Inflammatory macrophage treated with lipopolysaccharide for 4 hours (primary cell): ENCODE data around the gene WDR11.
A peak's percentile ranks its signal among the peaks of the same experiment; 100 is the strongest.

Experiments used
- DNase-seq: peaks from one replicate; pipeline ENCODE4 v3.0.0-alpha.2; 2020

WDR11 gene, protein sequence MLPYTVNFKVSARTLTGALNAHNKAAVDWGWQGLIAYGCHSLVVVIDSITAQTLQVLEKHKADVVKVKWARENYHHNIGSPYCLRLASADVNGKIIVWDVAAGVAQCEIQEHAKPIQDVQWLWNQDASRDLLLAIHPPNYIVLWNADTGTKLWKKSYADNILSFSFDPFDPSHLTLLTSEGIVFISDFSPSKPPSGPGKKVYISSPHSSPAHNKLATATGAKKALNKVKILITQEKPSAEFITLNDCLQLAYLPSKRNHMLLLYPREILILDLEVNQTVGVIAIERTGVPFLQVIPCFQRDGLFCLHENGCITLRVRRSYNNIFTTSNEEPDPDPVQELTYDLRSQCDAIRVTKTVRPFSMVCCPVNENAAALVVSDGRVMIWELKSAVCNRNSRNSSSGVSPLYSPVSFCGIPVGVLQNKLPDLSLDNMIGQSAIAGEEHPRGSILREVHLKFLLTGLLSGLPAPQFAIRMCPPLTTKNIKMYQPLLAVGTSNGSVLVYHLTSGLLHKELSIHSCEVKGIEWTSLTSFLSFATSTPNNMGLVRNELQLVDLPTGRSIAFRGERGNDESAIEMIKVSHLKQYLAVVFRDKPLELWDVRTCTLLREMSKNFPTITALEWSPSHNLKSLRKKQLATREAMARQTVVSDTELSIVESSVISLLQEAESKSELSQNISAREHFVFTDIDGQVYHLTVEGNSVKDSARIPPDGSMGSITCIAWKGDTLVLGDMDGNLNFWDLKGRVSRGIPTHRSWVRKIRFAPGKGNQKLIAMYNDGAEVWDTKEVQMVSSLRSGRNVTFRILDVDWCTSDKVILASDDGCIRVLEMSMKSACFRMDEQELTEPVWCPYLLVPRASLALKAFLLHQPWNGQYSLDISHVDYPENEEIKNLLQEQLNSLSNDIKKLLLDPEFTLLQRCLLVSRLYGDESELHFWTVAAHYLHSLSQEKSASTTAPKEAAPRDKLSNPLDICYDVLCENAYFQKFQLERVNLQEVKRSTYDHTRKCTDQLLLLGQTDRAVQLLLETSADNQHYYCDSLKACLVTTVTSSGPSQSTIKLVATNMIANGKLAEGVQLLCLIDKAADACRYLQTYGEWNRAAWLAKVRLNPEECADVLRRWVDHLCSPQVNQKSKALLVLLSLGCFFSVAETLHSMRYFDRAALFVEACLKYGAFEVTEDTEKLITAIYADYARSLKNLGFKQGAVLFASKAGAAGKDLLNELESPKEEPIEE

DNA sequence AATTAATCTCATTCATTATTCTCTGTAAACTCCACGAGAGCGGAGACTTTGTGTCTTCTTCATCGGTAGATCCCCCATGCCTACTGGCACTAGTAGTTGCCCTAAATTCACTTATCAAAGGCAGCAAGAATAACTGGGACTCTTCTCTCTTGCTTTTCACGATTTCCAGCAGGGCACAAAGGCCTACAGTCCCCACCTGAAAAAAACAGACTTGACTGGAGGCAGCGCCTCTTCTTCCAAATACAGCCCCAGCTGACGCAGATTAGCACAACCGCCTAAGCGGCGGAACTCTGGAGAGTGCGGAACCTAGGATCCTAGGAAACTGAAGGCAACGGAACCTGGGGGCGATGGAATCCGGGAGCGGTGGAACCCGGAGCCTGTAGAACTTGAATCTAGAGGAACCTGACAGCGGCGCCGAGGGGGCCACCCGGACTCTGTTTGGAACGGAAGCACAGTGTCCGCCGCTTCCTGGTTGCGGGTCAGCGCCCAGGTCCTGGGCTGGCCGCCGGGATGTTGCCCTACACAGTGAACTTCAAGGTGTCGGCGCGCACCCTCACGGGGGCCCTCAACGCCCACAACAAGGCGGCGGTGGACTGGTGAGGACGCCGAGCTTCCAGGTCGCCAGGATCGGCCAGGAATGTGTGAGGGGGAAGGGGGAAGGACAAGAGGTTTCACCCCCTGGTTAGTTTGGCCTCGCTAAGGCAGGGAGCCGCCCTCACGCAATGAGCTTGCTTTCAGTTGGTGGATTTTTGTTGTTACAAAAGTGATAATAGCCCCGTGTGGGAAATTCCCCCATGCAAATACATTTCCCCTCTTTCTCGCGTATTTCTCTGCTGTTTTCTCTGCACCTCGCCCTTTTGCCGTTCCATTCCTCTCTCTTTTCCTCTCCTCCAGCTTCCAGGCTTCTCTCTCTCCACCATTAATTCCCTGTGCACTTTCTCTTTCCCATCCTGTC lies at the start of gene WDR11:
Gene WDR11, plus strand, starts transcription at position 452 of the 955 bp plus-strand sequence. Its CDS starts 59 bp downstream, at position 511.
- DNase-seq: peak; percentile 93

DNA sequence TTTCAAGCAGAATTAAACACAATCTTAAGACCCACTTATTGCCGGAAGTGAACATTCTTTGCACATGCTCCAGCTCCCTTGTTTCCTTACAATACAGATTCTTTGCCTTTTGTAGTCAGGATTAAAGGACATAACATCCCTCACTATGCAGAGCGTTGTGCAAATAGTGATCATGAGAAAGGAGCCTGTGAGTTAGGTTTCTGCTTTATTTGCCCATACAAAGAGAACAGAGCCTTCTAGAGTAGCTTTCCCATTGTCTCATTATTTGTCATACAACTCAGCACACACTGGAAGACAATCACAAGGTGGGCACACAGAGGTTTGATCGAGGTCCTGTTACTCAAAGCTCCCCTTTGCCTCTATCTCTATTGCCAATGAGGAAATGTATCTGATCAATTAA lies 48.2 kb upstream of the WDR11 start:
- no peak for DNase-seq

DNA sequence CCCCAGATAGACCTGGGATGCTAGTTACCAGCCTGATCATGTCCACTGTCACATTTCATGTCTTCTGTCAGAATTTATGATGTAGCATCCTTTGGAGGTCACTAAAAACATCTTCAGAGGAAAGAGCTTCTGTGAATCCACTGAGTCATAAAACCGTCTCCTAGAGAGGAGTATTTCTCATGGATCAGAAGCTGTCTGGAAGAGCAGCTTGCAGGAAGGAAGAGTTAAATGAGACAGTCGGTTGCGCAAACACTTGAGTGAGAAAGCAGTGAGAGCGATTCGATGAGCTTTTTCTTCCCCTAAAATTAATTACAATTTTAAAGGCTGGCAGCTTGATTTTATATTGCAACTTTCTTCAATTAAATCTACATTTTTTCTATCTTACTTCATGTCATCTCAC lies 47.2 kb upstream of the WDR11 start:
- peak; percentile 56 for DNase-seq

DNA sequence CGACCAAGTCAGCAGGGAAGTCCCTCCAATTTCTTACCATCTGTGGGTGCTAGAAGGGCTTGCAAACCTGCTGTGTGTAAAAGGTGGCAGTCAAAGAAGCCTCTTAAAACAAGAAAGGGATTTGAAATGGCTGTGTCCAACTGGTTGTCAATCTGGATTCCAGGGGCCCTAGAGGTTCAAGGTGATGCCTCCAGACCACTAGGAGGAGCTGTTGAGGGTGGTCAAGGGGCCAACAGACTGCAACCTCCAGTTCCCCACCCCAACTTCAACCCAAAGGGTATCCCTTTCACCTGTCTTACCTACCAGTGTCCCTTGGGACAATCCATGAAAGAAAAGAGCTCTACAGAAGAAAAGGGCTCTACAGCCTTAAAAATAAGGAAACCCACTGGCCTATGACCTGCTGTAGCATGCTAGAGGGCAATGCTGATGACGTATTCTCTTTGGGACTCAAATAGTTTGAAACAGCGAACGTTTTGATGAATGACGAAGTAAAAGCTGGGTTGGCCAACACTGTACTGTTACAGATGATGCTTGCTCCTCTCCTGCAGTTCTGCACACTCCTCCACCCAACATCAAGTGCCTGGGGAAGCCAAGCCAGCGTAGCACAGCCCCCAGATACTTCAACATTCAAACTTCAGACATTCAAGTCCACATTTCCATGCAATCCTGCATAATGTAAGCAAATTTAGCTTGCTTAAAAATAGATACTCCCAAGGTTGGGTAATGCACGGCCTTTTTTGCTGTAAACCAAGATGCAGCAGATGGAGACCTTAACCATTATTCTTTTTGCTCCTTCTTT lies 45.9 kb upstream of the WDR11 start:
- DNase-seq: no peak

DNA sequence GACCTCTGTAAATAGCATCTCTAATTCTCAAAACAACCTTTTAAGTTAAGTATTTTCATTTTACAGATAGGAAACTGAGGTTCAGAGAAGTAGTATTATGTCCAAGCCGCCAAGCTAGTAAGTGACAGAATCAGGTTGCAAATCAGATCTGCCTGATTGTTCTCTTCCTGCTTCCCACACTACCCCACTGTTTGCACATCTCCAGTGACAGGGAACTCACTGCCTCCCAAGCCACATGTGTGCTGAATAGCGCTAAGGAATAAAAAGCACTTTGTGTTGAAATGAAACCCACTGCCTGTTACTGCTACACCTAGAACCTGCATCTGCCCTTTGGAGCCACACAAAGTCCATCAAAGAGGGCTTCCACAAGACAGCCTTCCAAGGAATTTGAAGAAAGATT lies 45.1 kb upstream of the WDR11 start:
- DNase-seq: no peak

DNA sequence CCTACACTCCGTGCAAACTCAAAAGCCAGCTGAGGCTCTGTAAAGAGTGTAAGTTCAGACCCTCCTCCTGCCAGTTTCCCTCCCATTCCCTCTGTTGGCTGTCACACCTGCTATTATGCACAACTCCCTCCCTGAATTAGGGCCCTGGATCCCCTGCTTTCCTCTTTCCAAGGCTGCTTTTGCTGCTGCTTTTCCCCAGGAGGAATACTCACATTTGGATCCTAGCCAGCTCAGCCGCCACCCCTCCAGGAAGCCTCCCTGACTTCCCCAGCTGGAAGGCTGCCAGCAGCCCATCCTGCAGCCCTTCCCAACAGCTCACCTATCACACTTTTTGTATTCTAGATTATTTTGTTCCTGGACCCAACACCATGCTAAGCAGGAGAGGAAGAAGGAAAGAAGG lies 40.9 kb upstream of the WDR11 start:
- no peak for DNase-seq

DNA sequence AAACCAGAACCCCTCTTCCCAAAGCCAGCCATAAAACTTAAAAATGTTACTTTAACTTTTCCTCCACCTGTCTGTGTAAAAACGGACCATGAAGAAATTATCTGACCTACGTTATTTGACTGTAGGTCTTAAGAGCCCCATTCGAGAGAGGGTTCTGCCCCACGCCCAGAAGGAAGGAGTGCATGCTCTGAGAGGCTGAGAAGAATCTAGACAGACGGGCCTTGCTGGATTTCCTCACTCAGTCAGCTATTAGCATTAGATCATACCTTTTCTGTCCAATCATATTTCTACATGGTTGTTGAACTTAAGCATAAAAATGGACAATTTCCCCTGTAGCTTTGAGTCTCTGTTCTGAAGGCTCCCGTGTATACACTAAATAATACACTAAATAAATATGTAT lies 38.1 kb upstream of the WDR11 start:
- no peak for DNase-seq

DNA sequence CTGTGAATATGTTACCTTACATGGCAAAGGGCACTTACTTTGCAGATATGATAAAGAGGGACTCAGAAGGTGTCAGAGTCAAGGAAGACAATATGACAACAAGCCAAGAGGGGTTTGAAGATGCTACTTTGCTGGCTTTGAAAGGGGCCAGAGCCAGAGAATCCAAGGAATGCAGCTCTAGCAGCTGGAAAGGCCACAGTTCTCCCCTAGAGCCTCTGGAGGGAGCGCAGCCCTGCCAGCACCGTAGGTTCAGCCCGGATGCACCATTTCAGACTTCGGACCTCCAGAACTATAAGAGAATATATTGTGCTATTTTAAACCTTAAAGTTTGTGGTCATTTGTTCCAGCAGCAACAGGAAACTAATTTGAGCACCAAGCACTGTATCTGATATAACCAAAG lies 32.9 kb upstream of the WDR11 start:
- DNase-seq: no peak

DNA sequence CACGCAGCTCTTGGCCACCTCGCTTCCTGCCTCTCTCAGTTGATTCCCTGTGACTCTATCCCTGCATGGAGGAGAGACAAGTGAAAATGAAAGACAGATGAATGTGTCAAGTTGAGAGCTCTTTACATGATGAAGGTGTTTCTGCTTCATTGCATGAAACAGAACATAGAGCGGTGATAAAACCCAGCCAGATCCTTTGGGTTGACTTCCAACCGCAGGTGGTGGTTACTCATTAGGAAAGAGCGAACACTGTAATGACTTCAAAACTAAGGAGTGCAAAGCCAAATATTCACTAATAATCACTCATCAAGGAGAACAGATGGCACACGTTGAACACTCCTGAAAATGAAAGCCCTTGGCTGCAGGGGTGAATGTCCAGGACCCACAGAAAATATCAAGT lies 31.8 kb upstream of the WDR11 start:
- DNase-seq: no peak

DNA sequence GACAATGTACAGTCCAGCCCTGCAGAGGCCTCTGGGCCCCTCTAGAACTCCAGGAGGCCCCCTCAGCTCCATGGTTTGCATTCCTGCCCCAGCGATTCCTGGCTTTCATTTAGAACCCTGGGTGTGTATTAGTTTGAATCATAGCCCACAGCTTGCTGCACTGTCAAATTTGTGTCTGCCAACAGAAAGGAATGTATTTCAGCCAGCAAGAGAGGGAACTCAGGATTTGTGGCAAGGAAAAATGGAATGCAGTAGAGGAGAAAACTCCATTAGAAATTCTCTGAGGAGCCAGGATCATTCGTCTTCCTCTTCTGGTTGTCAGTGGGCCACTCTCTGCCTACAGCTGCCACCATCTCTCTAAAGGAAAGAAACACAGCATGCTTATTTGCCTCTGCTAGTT lies 27.9 kb upstream of the WDR11 start:
- DNase-seq: no peak

DNA sequence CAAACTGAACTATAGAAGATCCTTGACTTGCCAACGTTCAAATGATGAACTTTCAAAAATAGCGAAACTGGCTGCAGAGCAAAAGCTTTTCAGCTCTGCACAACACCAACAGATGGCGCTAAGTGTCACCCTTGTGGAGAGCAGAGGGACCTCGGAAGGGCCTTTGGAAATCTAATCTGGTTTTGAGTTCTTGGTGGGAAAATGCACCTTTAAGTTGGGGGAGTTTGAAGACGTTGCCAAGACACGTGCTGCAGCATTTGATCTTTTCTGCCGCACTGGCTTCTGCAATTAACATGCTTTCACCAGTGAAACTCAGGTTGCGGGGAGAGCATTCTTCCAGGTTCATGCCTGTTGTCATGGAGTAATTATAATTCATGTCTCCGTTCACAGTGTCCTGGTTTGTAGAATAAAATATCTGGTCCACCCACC lies 26.3 kb upstream of the WDR11 start:
- peak; percentile 45 for DNase-seq

DNA sequence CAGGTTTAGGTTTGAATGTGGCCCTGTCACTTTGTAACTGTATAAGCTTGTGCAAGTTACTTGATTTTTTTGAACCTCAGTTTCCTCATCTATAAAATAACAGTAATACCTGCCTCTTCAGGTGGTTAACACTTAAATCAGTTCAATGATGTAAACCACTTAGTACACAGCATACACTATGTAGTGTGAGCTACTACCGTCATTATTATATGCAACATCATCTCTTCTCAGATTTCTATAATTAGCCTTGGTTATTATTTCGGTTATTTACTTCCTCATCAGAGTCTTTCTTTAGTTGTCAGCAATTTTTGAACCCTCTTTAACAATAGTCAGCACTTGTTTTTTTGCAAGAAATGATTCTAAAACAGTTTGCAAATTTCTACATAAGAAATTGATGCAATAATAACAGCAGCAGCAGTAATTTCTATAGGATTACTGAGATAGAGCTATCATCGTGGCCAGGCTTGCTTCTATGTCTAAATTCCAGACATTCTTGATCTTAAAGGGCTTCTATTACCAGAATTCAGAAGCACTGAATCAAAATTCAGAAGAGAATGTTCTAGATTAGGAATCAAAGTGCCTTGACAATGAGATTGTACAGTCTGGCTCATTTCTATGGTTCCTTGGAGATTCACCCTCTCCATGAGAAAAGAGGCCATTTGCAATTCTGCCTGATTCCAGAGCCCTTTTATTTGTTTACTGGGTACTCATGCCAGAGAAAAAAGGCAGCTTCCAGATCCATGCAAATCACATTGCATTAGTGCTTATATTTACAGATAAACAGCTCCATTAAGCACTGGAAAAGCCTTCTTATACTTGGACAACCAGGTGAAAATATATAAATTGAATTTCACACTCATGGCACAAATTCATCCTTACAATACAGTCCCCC lies 25.0 kb upstream of the WDR11 start:
- peak; percentile 39 for DNase-seq

DNA sequence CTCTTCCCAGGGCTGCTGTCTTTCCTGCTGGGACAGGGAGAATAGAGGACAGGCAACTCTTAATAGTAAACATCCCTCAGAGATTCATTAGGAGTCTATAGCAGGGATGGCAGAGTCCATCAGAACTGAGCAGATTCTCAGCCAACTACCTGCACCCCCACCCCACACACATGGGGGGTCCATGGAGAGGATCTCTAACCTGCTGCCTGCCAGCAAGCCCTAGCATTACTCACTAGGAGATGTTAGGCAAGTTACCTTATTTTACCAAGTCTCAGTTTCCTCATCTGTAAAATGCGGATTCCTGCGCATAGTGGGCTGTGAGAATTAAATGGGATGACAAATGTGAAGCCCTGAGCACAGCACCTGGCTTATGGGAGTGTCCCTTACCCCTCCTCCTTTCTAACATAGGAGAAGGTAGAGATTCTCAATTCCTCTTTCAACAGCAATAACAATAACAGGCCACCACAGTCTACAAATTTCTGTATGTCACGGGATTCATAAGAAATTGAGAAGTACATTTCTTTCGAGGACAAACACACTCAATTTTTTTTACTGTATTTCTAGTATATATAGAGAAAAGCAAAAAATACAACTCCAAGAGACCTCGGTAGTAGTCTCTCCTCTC lies 23.8 kb upstream of the WDR11 start:
- no peak for DNase-seq

DNA sequence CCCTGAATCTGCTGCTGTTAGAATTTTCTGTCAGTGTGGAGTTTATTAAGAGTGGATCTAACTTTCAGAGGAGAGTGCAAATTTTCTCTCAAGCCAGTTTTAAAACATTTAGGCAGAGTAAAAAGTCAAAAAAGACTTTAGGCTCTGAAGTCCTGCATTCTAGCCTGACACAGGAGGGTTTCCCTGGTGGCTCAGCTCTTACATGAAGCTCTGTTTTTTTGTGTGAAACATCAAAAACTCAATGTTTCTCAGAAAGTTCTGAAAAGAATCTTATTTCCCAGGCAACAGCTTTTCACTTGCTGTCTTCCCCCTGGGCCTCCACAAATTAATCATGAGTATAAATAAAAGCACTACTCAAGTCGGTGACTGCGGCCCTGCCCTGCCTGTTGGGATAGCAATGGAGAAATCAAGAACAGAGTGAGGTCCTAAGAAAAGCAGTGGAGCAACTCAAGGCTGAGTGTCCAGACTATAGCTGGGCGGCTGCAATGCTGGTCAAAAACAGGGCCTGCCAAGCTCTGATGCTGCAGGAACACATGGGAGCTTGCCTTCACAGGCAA lies 22.3 kb upstream of the WDR11 start:
- no peak for DNase-seq

DNA sequence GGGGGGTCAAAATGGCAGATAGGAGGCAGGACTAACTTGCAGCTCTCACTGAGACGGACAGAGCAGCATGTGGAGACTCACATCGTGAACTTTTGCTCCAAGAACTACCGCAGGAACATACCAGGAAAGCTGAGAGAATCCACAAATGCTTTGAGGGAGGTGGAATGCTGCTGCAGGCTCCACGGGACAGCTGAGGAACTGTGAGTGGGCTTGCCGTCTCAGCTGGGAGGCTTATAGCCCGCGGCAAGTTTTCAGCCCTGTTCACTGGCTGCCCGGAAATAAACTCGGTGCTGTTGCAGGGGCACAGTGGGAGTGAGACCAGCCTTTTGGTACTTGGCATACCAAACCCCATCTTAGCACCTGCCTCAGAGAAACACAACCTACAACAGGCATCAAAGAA lies 19.1 kb upstream of the WDR11 start:
- DNase-seq: no peak

DNA sequence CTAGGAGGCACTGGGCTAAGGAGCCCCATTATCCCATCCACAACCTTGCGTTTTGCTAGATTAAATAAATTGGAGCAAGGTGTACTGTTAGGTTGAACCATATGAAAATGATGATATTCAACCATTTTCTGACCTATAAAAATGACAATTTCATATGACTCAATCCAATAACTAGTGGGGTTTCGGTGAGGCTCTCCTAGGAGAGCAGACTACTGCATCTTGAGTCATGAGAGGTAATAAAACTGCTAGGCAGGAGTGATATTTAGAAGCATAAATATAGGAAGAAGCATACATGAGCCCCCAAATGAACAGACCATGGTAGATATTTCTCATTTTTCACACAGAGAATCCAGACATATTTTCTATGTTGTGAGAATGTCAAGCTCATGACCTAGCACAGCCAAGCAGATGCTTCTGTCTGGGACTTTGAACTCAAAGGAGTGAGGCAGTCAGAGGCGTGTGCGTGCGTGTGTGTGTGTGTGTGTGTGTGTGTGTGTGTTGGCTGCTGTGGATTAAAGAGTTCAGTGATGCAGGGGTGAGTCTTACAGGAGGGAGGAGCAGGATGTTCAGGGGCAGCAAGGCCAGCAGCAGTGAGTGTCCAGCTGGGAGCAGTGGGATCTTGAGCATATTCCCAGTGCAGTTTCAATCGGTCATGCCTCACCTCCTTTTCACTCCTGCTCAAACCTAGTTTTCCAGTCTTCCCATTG lies 17.8 kb upstream of the WDR11 start:
- DNase-seq: no peak

DNA sequence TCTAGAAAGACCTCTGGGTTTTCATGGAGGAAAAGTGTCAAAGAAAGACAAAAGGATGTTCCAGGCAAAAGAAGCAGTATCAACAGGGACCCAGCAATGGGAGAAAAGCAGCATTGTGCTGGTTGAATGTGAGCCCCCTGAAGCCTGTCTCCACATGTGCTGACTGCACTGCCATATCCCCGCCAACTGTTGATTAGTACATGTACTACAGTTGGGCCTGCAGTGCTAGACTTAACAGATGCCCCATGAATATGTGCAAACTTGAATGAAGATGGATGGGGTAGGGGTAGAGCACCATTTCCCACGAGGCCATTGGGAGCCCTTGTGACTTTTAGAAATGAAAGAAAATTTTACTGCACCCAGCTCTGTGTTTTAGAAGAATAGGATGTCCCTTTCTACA lies 15.6 kb upstream of the WDR11 start:
- no peak for DNase-seq

DNA sequence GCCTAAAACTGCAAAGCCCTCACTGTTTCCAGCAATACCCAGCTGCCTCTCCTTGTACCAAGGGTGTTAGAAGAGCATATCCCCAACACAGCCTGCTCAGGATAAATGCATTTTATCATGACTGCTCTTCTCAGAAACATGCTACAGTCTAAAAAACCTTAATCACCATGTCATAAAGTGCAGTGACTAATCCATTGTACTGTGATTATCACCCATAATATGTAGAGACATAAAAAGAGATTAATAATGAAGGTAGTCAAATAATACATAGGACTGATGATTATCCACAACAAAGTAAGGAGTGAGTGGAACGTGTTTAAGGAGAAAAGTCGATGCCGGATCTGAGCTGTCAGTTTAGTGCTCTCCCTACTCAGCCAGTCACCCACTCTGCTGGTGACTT lies 12.2 kb upstream of the WDR11 start:
- no peak for DNase-seq
